Parathyroid adenoma (tissue), 2 donors: ENCODE results near the gene ARRDC4.
A peak's percentile ranks its signal among the peaks of the same experiment; 100 is the strongest.

ENCODE experiments used
- H2AFZ ChIP-seq: fragments of 300-600 bp; sonication (generic); one replicate; pipeline ENCODE4 v1.7.0; 2017; ENCODE audit warnings: antibody characterized with exemption, mild to moderate bottlenecking
- H3K27ac ChIP-seq: fragments of 300-600 bp; sonication (generic); one replicate; pipeline ENCODE4 v1.7.0; 2017
- H3K27me3 ChIP-seq: fragments of 300-600 bp; sonication (generic); one replicate; pipeline ENCODE4 v1.7.0; 2017; ENCODE audit warnings: low read length; ENCODE audit not compliant: control insufficient read depth, insufficient read depth
- H3K36me3 ChIP-seq: fragments of 300-600 bp; sonication (generic); one replicate; pipeline ENCODE4 v1.7.0; 2017; ENCODE audit warnings: low read length; ENCODE audit not compliant: control insufficient read depth, insufficient read depth
- H3K4me1 ChIP-seq: fragments of 300-600 bp; sonication (generic); one replicate; pipeline ENCODE4 v1.7.0; 2017; ENCODE audit warnings: control low read depth
- H3K4me2 ChIP-seq: fragments of 300-600 bp; sonication (generic); one replicate; pipeline ENCODE4 v1.7.0; 2017; ENCODE audit warnings: low read length
- H3K4me3 ChIP-seq: fragments of 300-600 bp; sonication (generic); one replicate; pipeline ENCODE4 v1.7.0; 2017; ENCODE audit warnings: low read depth, low read length
- H3K79me2 ChIP-seq: fragments of 300-600 bp; sonication (generic); one replicate; pipeline ENCODE4 v1.7.0; 2017; ENCODE audit warnings: control low read depth
- H3K9ac ChIP-seq: fragments of 300-600 bp; sonication (generic); one replicate; pipeline ENCODE4 v1.7.0; 2017; ENCODE audit warnings: mild to moderate bottlenecking
- H3K9me3 ChIP-seq: fragments of 300-600 bp; sonication (generic); one replicate; pipeline ENCODE4 v1.7.0; 2017; ENCODE audit warnings: low read length; ENCODE audit not compliant: control insufficient read depth
- TF ChIP-seq, protein P1 (sequence below): fragments of 300-600 bp; sonication (generic); IDR thresholded peaks from one replicate; pipeline ENCODE4 v1.7.0; 2017; ENCODE audit warnings: antibody characterized with exemption, mild to moderate bottlenecking
- donor health status: primary hyperparathyroidism.

The ARRDC4 gene, protein sequence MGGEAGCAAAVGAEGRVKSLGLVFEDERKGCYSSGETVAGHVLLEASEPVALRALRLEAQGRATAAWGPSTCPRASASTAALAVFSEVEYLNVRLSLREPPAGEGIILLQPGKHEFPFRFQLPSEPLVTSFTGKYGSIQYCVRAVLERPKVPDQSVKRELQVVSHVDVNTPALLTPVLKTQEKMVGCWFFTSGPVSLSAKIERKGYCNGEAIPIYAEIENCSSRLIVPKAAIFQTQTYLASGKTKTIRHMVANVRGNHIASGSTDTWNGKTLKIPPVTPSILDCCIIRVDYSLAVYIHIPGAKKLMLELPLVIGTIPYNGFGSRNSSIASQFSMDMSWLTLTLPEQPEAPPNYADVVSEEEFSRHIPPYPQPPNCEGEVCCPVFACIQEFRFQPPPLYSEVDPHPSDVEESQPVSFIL

DNA sequence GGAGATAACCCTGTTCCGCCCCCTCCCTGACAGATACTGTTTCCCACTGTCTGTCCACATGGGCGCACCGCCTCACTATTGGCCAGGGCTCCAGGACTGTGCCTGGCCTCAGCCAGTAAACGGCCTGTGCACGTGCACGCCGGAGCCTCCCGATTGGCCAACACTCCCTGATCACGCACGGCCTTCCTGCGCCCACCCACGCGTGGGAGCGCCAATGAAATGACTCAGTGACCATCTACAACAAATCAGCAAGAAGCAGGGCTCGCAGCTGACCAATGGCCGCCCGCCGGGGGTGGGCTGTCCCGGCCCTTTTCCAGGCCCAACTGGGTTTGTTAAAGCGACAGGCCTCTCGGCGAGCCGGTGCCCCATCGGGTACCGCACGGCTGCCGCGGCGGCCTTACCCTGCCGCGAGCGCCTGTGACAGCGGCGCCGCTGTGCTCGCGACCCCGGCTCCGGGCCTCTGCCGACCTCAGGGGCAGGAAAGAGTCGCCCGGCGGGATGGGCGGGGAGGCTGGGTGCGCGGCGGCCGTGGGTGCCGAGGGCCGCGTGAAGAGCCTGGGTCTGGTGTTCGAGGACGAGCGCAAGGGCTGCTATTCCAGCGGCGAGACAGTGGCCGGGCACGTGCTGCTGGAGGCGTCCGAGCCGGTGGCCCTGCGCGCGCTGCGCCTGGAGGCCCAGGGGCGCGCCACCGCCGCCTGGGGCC is at the start of gene ARRDC4:
Gene ARRDC4, plus strand, starts transcription at position 340 of the 703 bp plus-strand sequence. Its CDS starts 159 bp downstream, at position 499.
- Histone ChIP-seq H3K27ac (peak within 1 kb of the TSS; percentile 86), H3K9ac (peak within 1 kb of the TSS; percentile 61), H3K4me1 (no peaks in the 10 kb centered on the region), H3K79me2 (no peaks in the 10 kb centered on the region), H3K4me3 (peak within 1 kb of the TSS; percentile 84), H3K36me3 (no peaks in the 10 kb centered on the region), H3K27me3 (no peaks in the 10 kb centered on the region), H3K4me2 (peak within 1 kb of the TSS; percentile 77), H3K9me3 (no peaks in the 10 kb centered on the region), H2AFZ (peak within 1 kb of the TSS; percentile 89)
- TF ChIP-seq, protein P1, sequence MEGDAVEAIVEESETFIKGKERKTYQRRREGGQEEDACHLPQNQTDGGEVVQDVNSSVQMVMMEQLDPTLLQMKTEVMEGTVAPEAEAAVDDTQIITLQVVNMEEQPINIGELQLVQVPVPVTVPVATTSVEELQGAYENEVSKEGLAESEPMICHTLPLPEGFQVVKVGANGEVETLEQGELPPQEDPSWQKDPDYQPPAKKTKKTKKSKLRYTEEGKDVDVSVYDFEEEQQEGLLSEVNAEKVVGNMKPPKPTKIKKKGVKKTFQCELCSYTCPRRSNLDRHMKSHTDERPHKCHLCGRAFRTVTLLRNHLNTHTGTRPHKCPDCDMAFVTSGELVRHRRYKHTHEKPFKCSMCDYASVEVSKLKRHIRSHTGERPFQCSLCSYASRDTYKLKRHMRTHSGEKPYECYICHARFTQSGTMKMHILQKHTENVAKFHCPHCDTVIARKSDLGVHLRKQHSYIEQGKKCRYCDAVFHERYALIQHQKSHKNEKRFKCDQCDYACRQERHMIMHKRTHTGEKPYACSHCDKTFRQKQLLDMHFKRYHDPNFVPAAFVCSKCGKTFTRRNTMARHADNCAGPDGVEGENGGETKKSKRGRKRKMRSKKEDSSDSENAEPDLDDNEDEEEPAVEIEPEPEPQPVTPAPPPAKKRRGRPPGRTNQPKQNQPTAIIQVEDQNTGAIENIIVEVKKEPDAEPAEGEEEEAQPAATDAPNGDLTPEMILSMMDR = no peak

DNA sequence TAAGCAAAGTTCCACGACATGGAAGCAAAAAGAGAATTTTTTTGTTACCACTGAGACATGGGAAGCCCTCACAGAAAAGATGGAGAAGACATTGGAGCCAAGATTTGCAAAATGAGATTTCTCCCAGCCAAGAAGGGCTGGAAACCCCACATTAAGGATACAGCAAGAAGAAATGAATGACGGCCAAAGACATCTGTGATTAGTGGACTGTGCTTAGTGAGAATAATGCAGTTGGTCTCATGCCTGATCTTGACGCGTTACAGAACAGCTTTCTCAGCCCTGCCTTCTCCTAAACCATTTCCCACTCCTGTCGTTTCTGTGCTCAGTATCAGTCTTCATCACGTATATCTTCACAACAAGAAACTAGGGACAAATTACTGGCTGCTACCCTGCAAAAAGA is 45.8 kb upstream of the ARRDC4 start:
- TF ChIP-seq, protein P1 = no peak
- no peaks in the 10 kb centered on the region for H3K27me3 ChIP-seq
- H3K9ac ChIP-seq = no peak overlapping the region
- H2AFZ ChIP-seq = no peak overlapping the region
- H3K79me2 ChIP-seq = no peaks in the 10 kb centered on the region
- H3K4me2 ChIP-seq = no peak overlapping the region
- H3K36me3 ChIP-seq = no peaks in the 10 kb centered on the region
- H3K27ac ChIP-seq = no peak overlapping the region
- no peak overlapping the region for H3K4me3 ChIP-seq
- H3K9me3 ChIP-seq = no peaks in the 10 kb centered on the region
- H3K4me1 ChIP-seq = no peaks in the 10 kb centered on the region

DNA sequence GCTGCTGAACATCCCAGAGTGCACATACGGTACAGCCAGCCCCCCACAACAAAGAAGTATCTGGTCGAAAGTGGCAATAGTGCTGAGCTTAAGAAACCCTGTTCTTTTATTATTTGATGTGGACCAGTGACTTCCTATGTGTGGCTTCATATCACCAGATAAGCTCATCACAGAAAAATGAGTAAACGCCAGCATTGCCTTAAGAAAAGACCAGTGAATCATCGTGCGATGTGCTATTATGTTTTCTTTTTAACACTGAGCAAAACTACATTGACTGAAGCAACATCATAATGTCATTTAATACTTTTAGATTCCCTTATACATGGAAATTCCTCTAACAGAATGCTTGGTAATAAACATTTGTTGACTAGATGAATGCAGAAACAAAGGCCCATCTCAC is 45.2 kb upstream of the ARRDC4 start:
- Histone ChIP-seq H3K27me3 (no peaks in the 10 kb centered on the region), H3K27ac (no peak overlapping the region), H2AFZ (no peak overlapping the region), H3K79me2 (no peaks in the 10 kb centered on the region), H3K4me2 (no peak overlapping the region), H3K9ac (no peak overlapping the region), H3K9me3 (no peaks in the 10 kb centered on the region), H3K4me3 (no peak overlapping the region), H3K4me1 (no peaks in the 10 kb centered on the region), H3K36me3 (no peaks in the 10 kb centered on the region)
- TF ChIP-seq, protein P1 = no peak

DNA sequence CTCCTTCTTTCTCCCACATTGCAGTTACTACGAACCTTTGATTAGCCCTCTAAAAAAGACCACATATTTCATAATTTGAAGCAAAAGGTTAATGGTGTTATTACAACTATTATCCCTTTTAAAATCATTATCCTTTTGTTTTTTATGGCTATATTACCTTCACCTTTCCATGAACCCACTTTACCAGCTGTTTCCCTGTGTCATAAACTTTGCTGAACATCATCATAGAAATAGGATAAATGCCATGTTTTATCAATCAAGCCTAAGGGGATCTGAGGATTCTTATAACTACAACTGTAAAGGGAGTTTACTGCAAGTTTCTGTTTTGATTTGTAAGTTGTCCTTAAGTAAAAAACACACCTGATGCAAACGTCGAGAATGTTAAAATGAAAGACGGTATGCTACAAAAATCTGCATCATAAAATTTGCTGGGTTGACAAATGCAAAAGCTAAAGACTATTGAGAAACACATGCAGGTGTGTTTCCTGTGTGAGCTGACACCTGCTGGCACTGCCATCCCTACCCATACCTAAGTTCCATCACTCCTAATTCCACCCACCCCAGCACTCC is 39.1 kb upstream of the ARRDC4 start:
- H3K9me3 ChIP-seq = no peaks in the 10 kb centered on the region
- TF ChIP-seq, protein P1 = no peak
- H3K4me3 ChIP-seq = no peak overlapping the region
- H3K4me2 ChIP-seq = no peak overlapping the region
- no peaks in the 10 kb centered on the region for H3K27me3 ChIP-seq
- H2AFZ ChIP-seq = no peak overlapping the region
- no peak overlapping the region for H3K27ac ChIP-seq
- no peaks in the 10 kb centered on the region for H3K4me1 ChIP-seq
- H3K9ac ChIP-seq = no peak overlapping the region
- H3K79me2 ChIP-seq = no peaks in the 10 kb centered on the region
- no peaks in the 10 kb centered on the region for H3K36me3 ChIP-seq
